ENCODE measurements around the gene SNX33.

Gene SNX33

DNA sequence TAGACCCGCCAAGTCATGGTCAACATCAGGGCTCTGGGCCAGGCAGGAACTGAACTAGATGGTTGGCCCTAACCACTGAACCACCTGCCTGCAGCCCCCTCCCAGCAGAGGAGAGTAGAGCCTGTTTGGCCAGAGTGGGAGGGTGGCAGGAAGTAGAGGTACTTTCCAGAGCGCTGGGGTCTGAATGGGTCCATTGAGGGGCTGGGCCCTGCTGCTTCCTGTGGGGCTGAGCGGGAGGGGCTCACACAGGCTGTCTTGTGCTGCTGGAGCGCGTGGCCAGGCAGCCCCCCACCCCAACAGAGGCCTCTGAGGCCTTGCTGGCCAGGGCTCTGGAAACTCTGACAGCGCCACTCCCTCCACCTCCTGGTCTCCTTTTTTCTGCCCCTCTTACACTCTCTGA, 47.5 kb downstream of the SNX33 start:
- H3K27me3 ChIP-seq (ENCODE audit: insufficient read depth, poor library complexity, severe bottlenecking): no peaks in the 10 kb centered on the region
- no peak overlapping the region for H3K4me3 ChIP-seq (replicated peaks; ENCODE audit: insufficient read depth, low read length)
- DNase-seq (ENCODE audit: low read depth in 1 of 2, low spot score in 1 of 2): no peak
- no peak for TF ChIP-seq SPI1 (IDR thresholded peaks at IDR 0.05; ENCODE audit: borderline replicate concordance, low read depth)
- no peak for TF ChIP-seq GABPA (IDR thresholded peaks at IDR 0.05; ENCODE audit: low read depth)
- TF ChIP-seq, protein P1, sequence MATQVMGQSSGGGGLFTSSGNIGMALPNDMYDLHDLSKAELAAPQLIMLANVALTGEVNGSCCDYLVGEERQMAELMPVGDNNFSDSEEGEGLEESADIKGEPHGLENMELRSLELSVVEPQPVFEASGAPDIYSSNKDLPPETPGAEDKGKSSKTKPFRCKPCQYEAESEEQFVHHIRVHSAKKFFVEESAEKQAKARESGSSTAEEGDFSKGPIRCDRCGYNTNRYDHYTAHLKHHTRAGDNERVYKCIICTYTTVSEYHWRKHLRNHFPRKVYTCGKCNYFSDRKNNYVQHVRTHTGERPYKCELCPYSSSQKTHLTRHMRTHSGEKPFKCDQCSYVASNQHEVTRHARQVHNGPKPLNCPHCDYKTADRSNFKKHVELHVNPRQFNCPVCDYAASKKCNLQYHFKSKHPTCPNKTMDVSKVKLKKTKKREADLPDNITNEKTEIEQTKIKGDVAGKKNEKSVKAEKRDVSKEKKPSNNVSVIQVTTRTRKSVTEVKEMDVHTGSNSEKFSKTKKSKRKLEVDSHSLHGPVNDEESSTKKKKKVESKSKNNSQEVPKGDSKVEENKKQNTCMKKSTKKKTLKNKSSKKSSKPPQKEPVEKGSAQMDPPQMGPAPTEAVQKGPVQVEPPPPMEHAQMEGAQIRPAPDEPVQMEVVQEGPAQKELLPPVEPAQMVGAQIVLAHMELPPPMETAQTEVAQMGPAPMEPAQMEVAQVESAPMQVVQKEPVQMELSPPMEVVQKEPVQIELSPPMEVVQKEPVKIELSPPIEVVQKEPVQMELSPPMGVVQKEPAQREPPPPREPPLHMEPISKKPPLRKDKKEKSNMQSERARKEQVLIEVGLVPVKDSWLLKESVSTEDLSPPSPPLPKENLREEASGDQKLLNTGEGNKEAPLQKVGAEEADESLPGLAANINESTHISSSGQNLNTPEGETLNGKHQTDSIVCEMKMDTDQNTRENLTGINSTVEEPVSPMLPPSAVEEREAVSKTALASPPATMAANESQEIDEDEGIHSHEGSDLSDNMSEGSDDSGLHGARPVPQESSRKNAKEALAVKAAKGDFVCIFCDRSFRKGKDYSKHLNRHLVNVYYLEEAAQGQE (IDR thresholded peaks at IDR 0.05; ENCODE audit: insufficient replicate concordance, low read depth): no peak
- no peak for TF ChIP-seq POLR2AphosphoS5 (IDR thresholded peaks at IDR 0.05; ENCODE audit: low read depth)
- TF ChIP-seq, protein P2, sequence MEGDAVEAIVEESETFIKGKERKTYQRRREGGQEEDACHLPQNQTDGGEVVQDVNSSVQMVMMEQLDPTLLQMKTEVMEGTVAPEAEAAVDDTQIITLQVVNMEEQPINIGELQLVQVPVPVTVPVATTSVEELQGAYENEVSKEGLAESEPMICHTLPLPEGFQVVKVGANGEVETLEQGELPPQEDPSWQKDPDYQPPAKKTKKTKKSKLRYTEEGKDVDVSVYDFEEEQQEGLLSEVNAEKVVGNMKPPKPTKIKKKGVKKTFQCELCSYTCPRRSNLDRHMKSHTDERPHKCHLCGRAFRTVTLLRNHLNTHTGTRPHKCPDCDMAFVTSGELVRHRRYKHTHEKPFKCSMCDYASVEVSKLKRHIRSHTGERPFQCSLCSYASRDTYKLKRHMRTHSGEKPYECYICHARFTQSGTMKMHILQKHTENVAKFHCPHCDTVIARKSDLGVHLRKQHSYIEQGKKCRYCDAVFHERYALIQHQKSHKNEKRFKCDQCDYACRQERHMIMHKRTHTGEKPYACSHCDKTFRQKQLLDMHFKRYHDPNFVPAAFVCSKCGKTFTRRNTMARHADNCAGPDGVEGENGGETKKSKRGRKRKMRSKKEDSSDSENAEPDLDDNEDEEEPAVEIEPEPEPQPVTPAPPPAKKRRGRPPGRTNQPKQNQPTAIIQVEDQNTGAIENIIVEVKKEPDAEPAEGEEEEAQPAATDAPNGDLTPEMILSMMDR (IDR thresholded peaks at IDR 0.05; ENCODE audit: insufficient read depth, low read length): no peak
- no peak overlapping the region for H3K27ac ChIP-seq (replicated peaks)

DNA sequence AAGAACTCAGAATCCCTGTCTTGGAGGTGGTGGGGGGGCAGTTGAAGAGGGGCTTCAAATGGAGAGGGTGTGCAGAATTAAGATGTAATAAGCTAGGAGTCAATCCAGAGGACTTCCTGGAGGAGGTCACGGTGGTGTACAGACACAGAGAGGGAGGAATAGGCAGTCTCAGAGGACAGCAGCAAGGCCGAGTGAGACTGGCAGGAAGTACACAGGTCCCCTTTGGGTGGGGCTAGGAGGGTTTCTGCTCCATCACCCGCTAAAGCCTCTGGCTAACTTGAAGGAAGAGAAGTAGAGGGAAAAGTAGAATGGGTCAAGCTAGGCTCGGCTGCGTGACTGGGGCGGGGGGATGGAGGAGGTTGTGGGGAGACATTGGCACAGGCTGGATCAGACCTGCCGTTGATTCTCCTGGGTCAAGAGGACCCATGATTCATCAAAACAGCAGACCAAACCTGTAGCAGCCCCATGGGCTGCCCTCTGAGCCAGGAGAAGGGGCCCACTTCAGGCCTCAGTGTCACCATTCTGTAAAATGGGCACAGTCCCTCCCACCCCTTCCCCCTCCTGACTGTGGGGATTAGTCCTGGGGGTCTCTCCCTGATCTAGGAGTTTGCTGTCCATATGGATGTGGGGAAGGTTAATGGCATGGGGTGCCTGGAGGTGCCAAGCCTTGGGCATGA, 48.1 kb downstream of the SNX33 start:
- Histone ChIP-seq H3K4me3 (replicated peaks; ENCODE audit: insufficient read depth, low read length) (no peak overlapping the region), H3K27me3 (ENCODE audit: insufficient read depth, poor library complexity, severe bottlenecking) (no peaks in the 10 kb centered on the region), H3K27ac (replicated peaks) (no peak overlapping the region)
- TF ChIP-seq, protein P2 (IDR thresholded peaks at IDR 0.05; ENCODE audit: insufficient read depth, low read length): no peak
- no peak for DNase-seq (ENCODE audit: low read depth in 1 of 2, low spot score in 1 of 2)

DNA sequence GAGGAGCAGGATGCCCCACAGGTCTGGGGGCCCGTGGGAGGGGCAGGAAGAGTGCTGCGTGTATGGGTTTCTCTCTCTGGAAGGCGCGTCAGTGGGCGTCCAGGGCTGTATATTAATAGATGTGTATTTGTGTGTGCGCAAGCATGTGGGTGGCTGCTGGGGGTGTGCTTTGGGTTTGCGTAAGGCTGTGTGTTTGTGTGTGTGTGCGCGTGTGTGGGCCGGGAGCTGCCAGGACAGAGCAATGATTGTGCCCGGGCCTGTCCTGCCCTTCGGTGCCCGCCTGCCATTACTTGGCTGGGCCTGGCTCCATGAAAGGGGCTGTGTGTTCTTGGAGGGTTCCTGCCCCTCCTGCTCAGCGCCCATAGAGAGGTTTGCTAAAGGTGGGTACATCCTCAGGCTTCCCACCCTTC, 48.6 kb downstream of the SNX33 start:
- Histone ChIP-seq H3K27ac (replicated peaks) (no peak overlapping the region), H3K27me3 (ENCODE audit: insufficient read depth, poor library complexity, severe bottlenecking) (no peaks in the 10 kb centered on the region), H3K4me3 (replicated peaks; ENCODE audit: insufficient read depth, low read length) (no peak overlapping the region)
- TF ChIP-seq, protein P1 (IDR thresholded peaks at IDR 0.05; ENCODE audit: insufficient replicate concordance, low read depth): no peak
- TF ChIP-seq, protein P2 (IDR thresholded peaks at IDR 0.05; ENCODE audit: insufficient read depth, low read length): no peak
- TF ChIP-seq GABPA (IDR thresholded peaks at IDR 0.05; ENCODE audit: low read depth) (no peak), POLR2AphosphoS5 (IDR thresholded peaks at IDR 0.05; ENCODE audit: low read depth) (no peak), SPI1 (IDR thresholded peaks at IDR 0.05; ENCODE audit: borderline replicate concordance, low read depth) (no peak)
- no peak for DNase-seq (ENCODE audit: low read depth in 1 of 2, low spot score in 1 of 2)

DNA sequence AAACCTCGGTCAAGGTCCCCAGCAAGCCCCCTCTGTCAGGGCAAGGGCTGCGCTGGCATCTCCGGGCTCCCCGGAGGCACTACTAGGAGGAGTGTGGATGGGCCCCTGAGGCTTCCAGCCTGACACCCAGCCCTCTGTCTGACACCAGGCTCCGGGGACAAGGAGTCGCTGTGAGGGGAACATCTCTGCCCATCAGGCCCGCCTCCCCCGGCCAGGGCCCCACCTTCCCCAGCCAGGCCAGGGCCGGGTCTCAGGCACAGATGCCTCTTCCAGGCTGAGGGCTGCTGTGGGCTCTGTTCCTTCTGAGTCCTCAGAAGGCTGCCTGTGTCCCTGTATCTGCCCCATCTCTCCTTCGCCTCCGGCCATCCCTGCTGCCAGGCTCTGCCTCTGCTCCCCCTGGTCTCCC, 49.1 kb downstream of the SNX33 start:
- Histone ChIP-seq H3K27ac (replicated peaks) (no peak overlapping the region), H3K27me3 (ENCODE audit: insufficient read depth, poor library complexity, severe bottlenecking) (no peaks in the 10 kb centered on the region), H3K4me3 (replicated peaks; ENCODE audit: insufficient read depth, low read length) (no peak overlapping the region)
- no peak for TF ChIP-seq SPI1 (IDR thresholded peaks at IDR 0.05; ENCODE audit: borderline replicate concordance, low read depth)
- TF ChIP-seq GABPA (IDR thresholded peaks at IDR 0.05; ENCODE audit: low read depth): no peak
- TF ChIP-seq, protein P2 (IDR thresholded peaks at IDR 0.05; ENCODE audit: insufficient read depth, low read length): no peak
- TF ChIP-seq POLR2AphosphoS5 (IDR thresholded peaks at IDR 0.05; ENCODE audit: low read depth): no peak
- TF ChIP-seq, protein P1 (IDR thresholded peaks at IDR 0.05; ENCODE audit: insufficient replicate concordance, low read depth): no peak
- no peak for DNase-seq (ENCODE audit: low read depth in 1 of 2, low spot score in 1 of 2)
